Omental fat pad (tissue), 4 donors: ENCODE measurements around the gene MTX3. TPM values are rescaled to one million over a fixed set of nuclear protein-coding genes. Genes with fewer than 3 reads are reported as not detected.

Source experiments
- ATAC-seq: fragments of 150-250 bp; one replicate; pipeline ENCODE4 v1.9.1; 2016; ENCODE audit warnings: mild to moderate bottlenecking, moderate library complexity; ENCODE audit not compliant: low FRiP score
- DNase-seq: peaks from one replicate; pipeline ENCODE4 v3.0.0-alpha.2; 2019; ENCODE audit warnings: low spot score
- CTCF ChIP-seq, 3 donors: fragments of 450-650 bp; IDR thresholded peaks; one replicate each; pipeline ENCODE4 v1.5.1; 2016 to 2017; ENCODE audit warnings: antibody characterized with exemption in 3 of 3, mild to moderate bottlenecking in 3 of 3, moderate library complexity in 2 of 3
- total RNA-seq, 4 donors: library from RNA; depleted of rRNA; stranded (reverse); fragments of >200 nt; gene quantifications; one replicate each; pipeline ENCODE4 v1.1.0, GENCODE V29; 2016

MTX3 gene
- total RNA-seq, 4 donors from 2014 or later: 7.7 to 16.6 (median 9.0) TPM

GRCh38 chr5:79959407-79959806 is 31.7 kb downstream of the MTX3 start:
- no peak for TF ChIP-seq CTCF (IDR thresholded peaks at IDR 0.05)
- DNase-seq (no peak), ATAC-seq (no peak)

GRCh38 chr5:79955941-79956670 is 35.0 kb downstream of the MTX3 start:
- no peak for ATAC-seq
- TF ChIP-seq CTCF (IDR thresholded peaks at IDR 0.05): no peak
- DNase-seq: no peak

DNA sequence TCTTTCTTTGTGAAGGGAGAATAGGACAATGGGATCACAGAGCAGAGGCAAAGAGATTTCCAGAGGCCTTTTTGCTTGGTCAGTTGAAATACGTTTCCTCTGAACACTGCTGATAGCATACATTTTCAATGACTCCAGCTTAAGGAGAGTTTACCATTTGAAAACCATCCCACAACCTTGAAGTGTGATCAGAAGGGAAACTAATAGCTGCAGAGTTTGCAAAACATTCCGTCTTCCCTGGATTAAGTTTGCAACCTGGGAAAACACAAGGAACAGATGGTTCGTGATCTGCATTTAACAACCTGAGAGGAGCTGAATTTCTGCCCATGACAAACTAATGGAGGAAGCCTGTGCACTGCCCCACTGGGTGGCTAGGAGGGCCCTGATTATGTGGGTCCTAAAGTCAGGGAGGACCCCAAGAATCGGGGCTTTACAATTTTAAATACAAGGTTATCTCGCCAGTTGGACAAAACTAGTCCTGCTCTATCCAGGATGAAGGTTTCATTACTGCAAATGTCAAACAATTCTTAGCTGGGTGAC is 35.6 kb downstream of the MTX3 start:
- ATAC-seq (no peak), DNase-seq (no peak)
- no peak for TF ChIP-seq CTCF (IDR thresholded peaks at IDR 0.05)

- ATAC-seq (no peak), DNase-seq (no peak)
- TF ChIP-seq CTCF (IDR thresholded peaks at IDR 0.05): no peak
Observed at GRCh38 chr5:79954620-79955019, 36.4 kb downstream of the MTX3 start.

DNA sequence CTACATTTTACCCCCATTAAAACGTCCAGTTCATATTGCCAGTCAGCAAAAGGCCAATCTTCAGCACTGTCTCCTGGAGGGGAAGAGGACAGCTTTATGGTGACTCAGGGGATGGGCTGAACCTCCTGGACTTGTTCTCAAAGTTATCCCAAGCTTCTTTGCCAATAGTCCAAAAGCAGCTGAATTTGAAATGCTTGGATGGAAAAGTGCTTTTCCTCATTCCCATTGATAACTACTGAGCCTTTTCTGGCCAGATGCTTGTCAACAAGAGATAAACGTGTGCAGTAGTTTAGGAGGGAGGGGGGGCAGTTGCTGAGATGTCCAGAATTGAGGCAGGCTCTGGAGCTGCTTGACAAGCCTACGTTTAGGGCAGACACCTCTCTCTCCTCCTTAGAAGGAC is 43.5 kb downstream of the MTX3 start:
- DNase-seq (no peak), ATAC-seq (no peak)
- no peak for TF ChIP-seq CTCF (IDR thresholded peaks at IDR 0.05)

DNA sequence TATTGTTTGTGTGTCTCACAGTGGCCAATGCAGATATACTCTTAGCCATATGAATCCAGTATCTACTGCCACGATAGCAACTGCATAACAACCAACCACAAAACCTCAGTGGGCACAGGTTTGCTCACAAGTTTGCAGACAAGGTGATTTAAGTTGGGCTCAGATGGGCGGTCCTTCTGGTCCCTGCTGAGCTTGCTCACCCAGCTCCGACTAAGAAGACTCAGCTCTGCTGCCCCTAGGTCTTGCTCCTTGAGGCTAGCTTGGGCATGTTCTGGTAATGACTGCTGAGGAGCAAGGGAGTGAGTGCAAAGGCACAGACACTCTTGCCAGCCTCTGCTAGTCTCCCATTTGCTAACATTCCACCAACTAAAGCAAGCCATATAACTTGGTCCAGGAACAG is 52.6 kb downstream of the MTX3 start:
- DNase-seq: no peak
- TF ChIP-seq CTCF (IDR thresholded peaks at IDR 0.05): no peak
- no peak for ATAC-seq

DNA sequence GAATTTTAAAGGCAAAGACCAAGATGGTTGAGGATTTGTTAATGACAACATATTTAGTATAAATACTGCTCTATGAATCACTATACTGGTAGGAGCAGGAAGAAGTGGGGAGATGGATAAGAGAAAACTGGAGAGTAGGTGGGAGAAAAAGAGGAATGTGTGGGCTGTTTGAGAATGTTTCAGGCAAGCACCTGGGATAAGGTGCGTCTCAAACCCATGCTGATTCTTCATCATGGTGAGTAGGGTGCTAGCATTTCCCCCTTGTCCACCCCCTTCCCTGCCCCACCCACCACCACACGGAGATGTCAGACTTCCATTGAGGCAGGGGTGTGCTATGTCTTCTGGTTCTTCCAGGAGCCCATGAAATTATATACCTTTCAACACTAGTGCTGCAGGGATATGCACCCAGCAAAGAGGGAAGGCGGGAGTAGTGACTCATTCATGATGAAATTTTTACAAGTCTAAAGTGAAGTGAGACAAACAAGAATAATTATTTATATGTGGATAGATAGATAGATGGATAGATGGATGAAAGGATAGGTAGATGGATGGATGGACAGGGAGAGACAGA is 54.3 kb downstream of the MTX3 start:
- ATAC-seq: no peak
- DNase-seq: no peak
- no peak for TF ChIP-seq CTCF (IDR thresholded peaks at IDR 0.05)
